Heart left ventricle (tissue), 16 donors: ENCODE data around the gene ZCWPW2. TPM values are rescaled to one million over a fixed set of nuclear protein-coding genes. Genes with fewer than 3 reads are reported as not detected.
A peak's percentile ranks its signal among the peaks of the same experiment; 100 is the strongest.

ENCODE experiments used
- ATAC-seq, 4 donors: fragments of 200-7000 bp; cut with Tn5 transposase; one replicate each; pipeline ENCODE4 v1.9.1; 2020 to 2022; ENCODE audit warnings: moderate library complexity in 4 of 4, mild to moderate bottlenecking in 3 of 4, moderate number of reproducible peaks in 1 of 4
- DNase-seq, 5 donors: peaks; one replicate each; pipeline ENCODE4 v3.0.0-alpha.2; 2020
- H3K27ac ChIP-seq, 12 donors: fragments of 200-600 bp; sonication (generic) in 4 of 12; one replicate each; pipeline versions ENCODE4 v1.5.0 to v1.8.0; 2016 to 2022; ENCODE audit warnings: mild to moderate bottlenecking in 2 of 12
- H3K27me3 ChIP-seq, 9 donors: fragments of 200-600 bp; sonication (generic) in 2 of 9; one replicate each; pipeline versions ENCODE4 v1.5.1 to v1.8.0; 2016 to 2022; ENCODE audit warnings: mild to moderate bottlenecking in 3 of 9
- H3K36me3 ChIP-seq, 9 donors: fragments of 200-600 bp; sonication (generic) in 2 of 9; one replicate each; pipeline versions ENCODE4 v1.5.0 to v1.8.0; 2018 to 2022; ENCODE audit warnings: mild to moderate bottlenecking in 2 of 9
- H3K4me1 ChIP-seq, 12 donors: fragments of 200-600 bp; sonication (generic) in 4 of 12; one replicate each; pipeline versions ENCODE4 v1.5.0 to v1.8.0; 2016 to 2022; ENCODE audit warnings: mild to moderate bottlenecking in 3 of 12
- H3K4me3 ChIP-seq, 12 donors: fragments of 200-600 bp; sonication (generic) in 4 of 12; one replicate each; pipeline versions ENCODE4 v1.5.0 to v1.8.0; 2017 to 2022; ENCODE audit warnings: mild to moderate bottlenecking in 9 of 12, moderate library complexity in 4 of 12
- H3K9me3 ChIP-seq, 12 donors: fragments of 200-600 bp; sonication (generic) in 4 of 12; one replicate each; pipeline versions ENCODE4 v1.5.0 to v1.8.0; 2016 to 2022; ENCODE audit warnings: mild to moderate bottlenecking in 1 of 12
- POLR2A ChIP-seq, 2 donors: fragments of 450-650 bp; IDR thresholded peaks; one replicate each; pipeline ENCODE4 v1.6.1; 2017; ENCODE audit warnings: antibody characterized with exemption in 2 of 2, mild to moderate bottlenecking in 2 of 2, moderate library complexity in 2 of 2
- WGBS, 4 donors: extraction: QIAGEN DNeasy Blood & Tissue Kit in 2 of 4; methylation state at CpG; one replicate each; pipeline versions ENCODE4 v1.1.5 to v1.1.7; 2013 to 2018; 5-methylcytosine and 5-hydroxymethylcytosine counted together
- intact Hi-C, 10 donors: fragments of 100-400 bp; cut with DNase I; formaldehyde crosslinking; loops; one replicate each; pipeline versions ENCODE4 v1.11.1 to v1.14.2; 2022
- polyA plus RNA-seq, 2 donors: library from polyadenylated mRNA; stranded (reverse); fragments of 200-250 nt; gene quantifications; one replicate each; pipeline ENCODE4 v1.2.3, GENCODE V29; 2013
- total RNA-seq, 9 donors: library from RNA; depleted of rRNA in 2 of 9; stranded (reverse); fragments of >200 nt in 2 of 9; fragmentation: NEBNext Ultra II Directional in 3 of 9; extraction: Animal tissue kit (Norgen Biotek cat#: 25700) in 3 of 9; gene quantifications; one replicate each; pipeline versions ENCODE4 v1.1.0 to v1.2.4, GENCODE V29; 2016 to 2023
- TF ChIP-seq, protein P1 (sequence below), 12 donors: fragments of 200-600 bp; sonication (generic) in 4 of 12; IDR thresholded peaks; one replicate each; pipeline versions ENCODE4 v1.5.0 to v1.8.0; 2018 to 2022; ENCODE audit warnings: antibody characterized with exemption in 12 of 12, mild to moderate bottlenecking in 5 of 12
- donor health status: ischemic (EF 13 %, LVEDD 7.1; RV severe dilation, severe dysfunction).
- donor health status: healthy with polysubstance abuse.
- donor health status: DM: no; HTN: yes; CAD: no.
- donor health status: DM: no; HTN: no; CAD: no.
- donor health status: ischemic (EF 25% LVEDD 6.9; RV normal size, moderate dysfunction).
- donor health status: ischemic (EF 25% LVEDD 5.7; RV mildly dilated, moderate dysfunction).
- donor health status: healthy.
- donor health status: DM: yes; HTN: yes; CAD: no.
- donor health status: ischemic (EF 35%, LVEDD 5.7; RV mildly dilated, moderate dysfunction).
- donor health status: nonischemic (EF 11% LVEDD 7.7; RV severe dilation, severe dysfunction).
- donor health status: DM: yes; HTN: yes; CAD: no.
- donor health status: PGD.
- donor health status: ischemic (EF 29% LVEDD 5.4; RV normal size, mild dysfunction).
- donor health status: nonischemic (EF 23%, LVEDD 6.1; RV moderate dilation, normal function).

ZCWPW2 gene
- total and polyA plus RNA-seq, 11 donors, result 0.86 to 4.9 (median 1.8) TPM

DNA sequence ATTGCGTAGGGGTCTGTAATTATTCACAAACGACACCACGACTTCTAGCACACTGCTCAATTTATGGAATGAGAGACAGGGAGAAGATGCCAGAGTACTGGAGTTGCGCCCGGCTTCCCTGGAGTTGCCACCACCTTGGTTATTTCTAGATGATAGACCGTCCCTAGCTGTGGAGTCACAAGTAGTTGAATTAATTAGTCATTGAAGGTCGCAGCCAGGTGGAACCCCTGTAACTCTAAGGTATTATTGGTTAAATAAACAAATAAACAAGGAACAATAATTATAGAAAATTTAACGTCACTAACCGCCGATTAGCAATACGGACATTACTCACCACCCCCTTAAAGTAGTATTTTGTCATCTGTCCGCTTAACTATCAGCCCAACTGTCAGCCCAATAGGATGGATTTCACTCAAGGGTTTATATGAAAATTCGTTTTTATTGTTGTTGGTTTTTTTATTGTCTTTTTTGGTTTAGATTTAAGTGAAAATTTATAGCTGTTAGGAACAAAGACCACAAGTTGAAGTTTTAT, 1.0 kb downstream of the ZCWPW2 start:
- H3K4me3 ChIP-seq, result peak overlapping the region; percentile 59 to 89 (median 80)
- H3K27me3 ChIP-seq, result no peaks in the 10 kb centered on the region
- peaks cover 0 to 31% (median 8%) of the 10 kb centered on the region in 12 donors for H3K9me3 ChIP-seq
- intact Hi-C loops, result loop anchor here in 2 of 10 donors (5.0 to 10.0 kb wide), 2 partner anchors 105 to 107 kb away; partner anchors contain the start of gene CMC1 (in 2 of the 2)
- TF ChIP-seq POLR2A (IDR thresholded peaks at IDR 0.05), result no peak
- TF ChIP-seq, protein P1, sequence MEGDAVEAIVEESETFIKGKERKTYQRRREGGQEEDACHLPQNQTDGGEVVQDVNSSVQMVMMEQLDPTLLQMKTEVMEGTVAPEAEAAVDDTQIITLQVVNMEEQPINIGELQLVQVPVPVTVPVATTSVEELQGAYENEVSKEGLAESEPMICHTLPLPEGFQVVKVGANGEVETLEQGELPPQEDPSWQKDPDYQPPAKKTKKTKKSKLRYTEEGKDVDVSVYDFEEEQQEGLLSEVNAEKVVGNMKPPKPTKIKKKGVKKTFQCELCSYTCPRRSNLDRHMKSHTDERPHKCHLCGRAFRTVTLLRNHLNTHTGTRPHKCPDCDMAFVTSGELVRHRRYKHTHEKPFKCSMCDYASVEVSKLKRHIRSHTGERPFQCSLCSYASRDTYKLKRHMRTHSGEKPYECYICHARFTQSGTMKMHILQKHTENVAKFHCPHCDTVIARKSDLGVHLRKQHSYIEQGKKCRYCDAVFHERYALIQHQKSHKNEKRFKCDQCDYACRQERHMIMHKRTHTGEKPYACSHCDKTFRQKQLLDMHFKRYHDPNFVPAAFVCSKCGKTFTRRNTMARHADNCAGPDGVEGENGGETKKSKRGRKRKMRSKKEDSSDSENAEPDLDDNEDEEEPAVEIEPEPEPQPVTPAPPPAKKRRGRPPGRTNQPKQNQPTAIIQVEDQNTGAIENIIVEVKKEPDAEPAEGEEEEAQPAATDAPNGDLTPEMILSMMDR (IDR thresholded peaks at IDR 0.05), result no peak
- 12 to 24% (median 16%) methylated on average over 13 of the region's 13 CpGs for WGBS, 4 donors
- no peak for DNase-seq
- peak; percentile 4 to 22 (median 12) for ATAC-seq
- peak overlapping the region; percentile 97 to 100 (median 98) for H3K27ac ChIP-seq
- H3K4me1 ChIP-seq, result peaks cover 0 to 55% (median 41%) of the 10 kb centered on the region in 12 donors
- H3K36me3 ChIP-seq, result peaks cover 0 to 21% (median 4%) of the 10 kb centered on the region in 9 donors

DNA sequence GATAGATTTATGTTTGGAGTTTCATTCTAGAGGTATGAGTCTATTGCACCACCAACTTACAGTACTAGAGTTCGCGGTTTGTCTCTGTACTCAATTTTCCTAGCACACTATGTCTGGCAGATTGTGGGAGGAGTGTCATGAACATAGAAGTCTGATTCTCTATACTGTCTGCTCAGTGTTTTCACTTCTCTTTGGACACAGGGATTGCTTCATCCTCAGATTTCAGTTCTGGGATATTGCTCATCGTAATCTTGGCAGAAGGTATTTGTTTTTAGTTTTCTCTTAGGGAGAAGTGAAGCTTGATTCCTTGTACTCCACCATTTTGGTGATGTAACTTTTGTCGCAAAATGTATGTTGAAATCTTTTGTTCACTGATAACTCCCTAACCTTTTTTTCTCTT, 27.9 kb downstream of the ZCWPW2 start:
- Histone ChIP-seq H3K9me3 (peaks cover 0 to 9% (median 0%) of the 10 kb centered on the region in 12 donors), H3K4me1 (peaks cover 0 to 5% (median 0%) of the 10 kb centered on the region in 12 donors), H3K36me3 (no peaks in the 10 kb centered on the region), H3K4me3 (peak overlapping the region in 1 of 12 donors; percentile 20), H3K27me3 (no peaks in the 10 kb centered on the region), H3K27ac (peak overlapping the region in 1 of 12 donors; percentile 56)
- intact Hi-C loops, result no loop called here
- 78 to 82% (median 80%) methylated on average over 4 of the region's 4 CpGs for WGBS, 4 donors
- peak; percentile 45 to 87 (median 70) for ATAC-seq
- TF ChIP-seq, protein P1 (IDR thresholded peaks at IDR 0.05), result no peak
- no peak for TF ChIP-seq POLR2A (IDR thresholded peaks at IDR 0.05)
- DNase-seq, result no peak

DNA sequence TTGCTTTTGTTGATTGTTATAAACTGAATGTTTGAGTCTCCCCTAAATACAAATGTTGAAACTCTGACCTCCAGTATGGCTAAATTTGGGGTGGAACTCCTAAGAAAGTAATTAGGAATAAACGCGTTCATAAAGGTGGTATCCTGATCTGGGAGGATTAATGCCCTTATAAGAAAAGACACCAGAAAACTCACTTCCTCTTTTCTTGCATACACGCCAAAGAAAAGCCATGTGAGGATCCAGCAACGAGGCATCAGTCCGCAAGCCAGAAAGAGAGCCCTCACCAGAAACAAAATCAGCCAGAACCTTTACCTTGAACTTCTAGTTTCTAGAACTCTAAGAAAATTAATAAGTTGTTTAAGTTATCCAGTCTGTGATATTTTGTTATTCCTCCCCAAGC, 37.5 kb downstream of the ZCWPW2 start:
- Histone ChIP-seq H3K27me3 (no peaks in the 10 kb centered on the region), H3K9me3 (no peaks in the 10 kb centered on the region), H3K36me3 (no peaks in the 10 kb centered on the region), H3K27ac (no peak overlapping the region), H3K4me1 (no peaks in the 10 kb centered on the region), H3K4me3 (no peak overlapping the region)
- ATAC-seq (no peak), DNase-seq (no peak)
- intact Hi-C loops, result no loop called here
- WGBS, 4 donors, result 89 to 94% (median 91%) methylated on average over 5 of the region's 5 CpGs
- TF ChIP-seq, protein P1 (IDR thresholded peaks at IDR 0.05), result no peak
- no peak for TF ChIP-seq POLR2A (IDR thresholded peaks at IDR 0.05)

DNA sequence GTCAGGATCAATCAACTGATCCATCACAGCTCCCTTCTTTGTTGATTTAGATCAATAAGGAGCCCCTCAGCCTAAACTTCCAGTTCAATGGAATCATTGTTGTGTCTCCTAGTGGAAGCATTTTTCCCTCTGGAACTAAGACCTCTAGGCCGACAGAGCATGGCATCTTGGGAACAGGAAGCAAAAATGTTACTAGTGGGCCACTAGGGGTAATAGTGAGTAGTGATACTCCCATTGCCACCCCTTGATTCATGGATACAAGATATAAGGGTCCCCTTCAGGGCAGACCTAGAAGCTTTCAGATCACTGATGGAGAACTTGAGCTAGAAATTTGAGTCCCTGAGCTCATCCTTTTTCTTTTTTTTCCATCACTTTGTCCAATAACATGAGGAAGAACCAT, 40.5 kb downstream of the ZCWPW2 start:
- intact Hi-C loops, result no loop called here
- ATAC-seq (no peak), DNase-seq (no peak)
- no peaks in the 10 kb centered on the region for H3K4me1 ChIP-seq
- 82 to 87% (median 85%) methylated on average over 1 of the region's 1 CpG for WGBS, 4 donors
- H3K4me3 ChIP-seq, result no peak overlapping the region
- no peak overlapping the region for H3K27ac ChIP-seq
- TF ChIP-seq, protein P1 (IDR thresholded peaks at IDR 0.05), result no peak
- TF ChIP-seq POLR2A (IDR thresholded peaks at IDR 0.05), result no peak
- peaks cover 0 to 22% (median 12%) of the 10 kb centered on the region in 12 donors for H3K9me3 ChIP-seq
- H3K27me3 ChIP-seq, result no peaks in the 10 kb centered on the region
- no peaks in the 10 kb centered on the region for H3K36me3 ChIP-seq
